NCI-H2196 (cell line): ENCODE results near the gene KRTAP10-2.
"Not testable (repeated sequence)": the region's sequence is repeated elsewhere in the genome, so short reads cannot be mapped to it uniquely, and the experiment has no call there.

Experiments
- DNase-seq: peaks from one replicate; lab custom pipeline; 2025; ENCODE audit not compliant: unreplicated experiment; lab: John Stamatoyannopoulos, UW

Gene KRTAP10-2

DNA sequence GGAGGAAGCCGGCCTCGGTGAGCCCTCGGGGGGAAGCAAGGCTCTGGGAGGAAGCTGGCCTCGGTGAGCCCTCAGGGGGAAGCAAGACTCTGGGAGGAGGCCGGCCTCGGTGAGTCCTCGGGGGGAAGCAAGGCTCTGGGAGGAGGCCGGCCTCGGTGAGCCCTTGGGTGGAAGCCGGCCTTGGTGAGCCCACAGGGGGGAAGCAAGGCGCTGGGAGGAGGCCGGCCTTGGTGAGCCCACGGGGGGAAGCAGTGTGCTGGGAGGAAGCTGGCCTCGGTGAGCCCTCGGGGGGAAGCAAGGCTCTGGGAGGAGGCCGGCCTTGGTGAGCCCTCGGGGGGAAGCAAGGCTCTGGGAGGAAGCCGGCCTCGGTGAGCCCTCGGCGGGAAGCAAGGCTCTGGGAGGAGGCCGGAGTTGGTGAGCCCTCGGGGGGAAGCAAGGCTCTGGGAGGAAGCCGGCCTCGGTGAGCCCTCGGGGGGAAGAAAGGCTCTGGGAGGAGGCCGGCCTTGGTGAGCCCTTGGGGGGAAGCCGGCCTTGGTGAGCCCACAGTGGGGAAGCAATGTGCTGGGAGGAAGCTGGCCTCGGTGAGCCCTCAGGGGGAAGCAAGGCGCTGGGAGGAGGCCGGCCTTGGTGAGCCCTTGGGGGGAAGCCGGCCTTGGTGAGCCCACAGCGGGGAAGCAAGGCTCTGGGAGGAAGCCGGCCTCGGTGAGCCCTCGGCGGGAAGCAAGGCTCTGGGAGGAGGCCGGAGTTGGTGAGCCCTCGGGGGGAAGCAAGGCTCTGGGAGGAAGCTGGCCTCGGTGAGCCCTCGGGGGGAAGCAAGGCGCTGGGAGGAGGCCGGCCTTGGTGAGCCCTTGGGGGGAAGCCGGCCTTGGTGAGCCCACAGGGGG, 48.1 kb downstream of the KRTAP10-2 start:
- not testable (repeated sequence) for DNase-seq

GRCh38 chr21:44502171-44502958, 48.9 kb downstream of the KRTAP10-2 start:
- DNase-seq: no peak
